Activated T-helper 1 cell treated with anti-CD3 and anti-CD28 coated beads, Interleukin-12 subunit alpha, Interleukin-12 subunit beta, Interleukin-2, Interleukin-4 antibody, amounts not matched to agents 30 ng/mL and 10 ng/mL and 1 ng/mL, durations not matched to agents 14 hours and 24 hours and 36 hours (primary cell): ENCODE results near the gene SLC17A3. TPM values are rescaled to one million over a fixed set of nuclear protein-coding genes. Genes with fewer than 3 reads are reported as not detected.

ENCODE experiments used
- DNase-seq: peaks from one replicate; pipeline ENCODE4 v3.0.0; 2021; ENCODE audit warnings: low spot score
- H3K27ac Mint-ChIP-seq: one replicate; pipeline ENCODE4 v1.8.0; 2021; ENCODE audit warnings: mild to moderate bottlenecking, mixed read lengths
- H3K27me3 Mint-ChIP-seq: one replicate; pipeline ENCODE4 v1.8.0; 2022; ENCODE audit warnings: mild to moderate bottlenecking, moderate library complexity, mixed read lengths; ENCODE audit not compliant: insufficient read depth
- H3K36me3 Mint-ChIP-seq: one replicate; pipeline ENCODE4 v1.8.0; 2021; ENCODE audit warnings: low read depth, mixed read lengths
- H3K4me1 Mint-ChIP-seq: one replicate; pipeline ENCODE4 v1.8.0; 2021; ENCODE audit warnings: low read depth, mixed read lengths
- H3K4me3 Mint-ChIP-seq: one replicate; pipeline ENCODE4 v1.8.0; 2021; ENCODE audit warnings: mild to moderate bottlenecking, moderate library complexity, mixed read lengths
- H3K9me3 Mint-ChIP-seq: one replicate; pipeline ENCODE4 v1.8.0; 2021; ENCODE audit warnings: mixed read lengths
- intact Hi-C: fragments of 100-400 bp; cut with micrococcal nuclease; formaldehyde crosslinking; loops from one replicate; pipeline ENCODE4 v1.15.1; 2024
- total RNA-seq: library from RNA; stranded (reverse); gene quantifications from 2 replicates; pipeline ENCODE4 v1.2.3, GENCODE V29; 2022

The SLC17A3 gene
- total RNA-seq, 1 donor from 2014 or later, result 0.21 TPM

GRCh38 chr6:25883536-25883935 is 9.5 kb upstream of the SLC17A3 start:
- Mint-ChIP-seq H3K36me3 (no peaks in the 10 kb centered on the region), H3K27ac (no peak overlapping the region), H3K4me1 (peaks cover 12% of the 10 kb centered on the region), H3K9me3 (no peaks in the 10 kb centered on the region), H3K27me3 (peaks cover 6% of the 10 kb centered on the region), H3K4me3 (no peak overlapping the region)
- intact Hi-C loops, result no loop called here
- DNase-seq, result no peak

- Mint-ChIP-seq H3K27ac (peak overlapping the region; percentile 72), H3K27me3 (peaks cover 6% of the 10 kb centered on the region), H3K9me3 (no peaks in the 10 kb centered on the region), H3K36me3 (no peaks in the 10 kb centered on the region), H3K4me1 (peaks cover 15% of the 10 kb centered on the region), H3K4me3 (peak overlapping the region; percentile 86)
- intact Hi-C loops, result loop anchor here (1.0 kb wide), 2 partner anchors 94 to 110 kb away; no protein-coding TSS in a partner anchor
- DNase-seq, result peak; percentile 24
Observed at GRCh38 chr6:25882051-25882496, 8.0 kb upstream of the SLC17A3 start.

GRCh38 chr6:25880601-25881000 is 6.6 kb upstream of the SLC17A3 start:
- DNase-seq, result no peak
- H3K27ac Mint-ChIP-seq, result no peak overlapping the region
- intact Hi-C loops, result loop anchor here (2.0 kb wide), 1 partner anchor 160 kb away; no protein-coding TSS in a partner anchor
- H3K9me3 Mint-ChIP-seq, result no peaks in the 10 kb centered on the region
- H3K27me3 Mint-ChIP-seq, result peaks cover 6% of the 10 kb centered on the region
- no peak overlapping the region for H3K4me3 Mint-ChIP-seq
- peaks cover 22% of the 10 kb centered on the region for H3K4me1 Mint-ChIP-seq
- no peaks in the 10 kb centered on the region for H3K36me3 Mint-ChIP-seq

GRCh38 chr6:25878721-25879322 is 4.8 kb upstream of the SLC17A3 start:
- no peak for DNase-seq
- Mint-ChIP-seq H3K9me3 (no peaks in the 10 kb centered on the region), H3K4me1 (peaks cover 39% of the 10 kb centered on the region), H3K4me3 (no peak overlapping the region), H3K36me3 (no peaks in the 10 kb centered on the region), H3K27me3 (peaks cover 6% of the 10 kb centered on the region), H3K27ac (no peak overlapping the region)
- intact Hi-C loops, result loop anchor here (10.0 kb wide), 1 partner anchor 54 kb away; no protein-coding TSS in a partner anchor

- no peak for DNase-seq
- Mint-ChIP-seq H3K4me1 (peaks cover 43% of the 10 kb centered on the region), H3K9me3 (no peaks in the 10 kb centered on the region)
Observed at GRCh38 chr6:25875926-25876602, 2.0 kb upstream of the SLC17A3 start.

GRCh38 chr6:25875563-25875905 is 1.5 kb upstream of the SLC17A3 start:
- Mint-ChIP-seq H3K36me3 (no peaks in the 10 kb centered on the region), H3K27me3 (peaks cover 6% of the 10 kb centered on the region), H3K4me1 (peaks cover 43% of the 10 kb centered on the region), H3K27ac (no peak overlapping the region), H3K9me3 (no peaks in the 10 kb centered on the region), H3K4me3 (no peak overlapping the region)
- intact Hi-C loops, result loop anchor here (10.0 kb wide), 1 partner anchor 51 kb away; no protein-coding TSS in a partner anchor
- DNase-seq, result no peak

More at GRCh38 chr6:25875926-25876602, 2.0 kb upstream of the SLC17A3 start:
- no peaks in the 10 kb centered on the region for H3K36me3 Mint-ChIP-seq
- H3K27ac Mint-ChIP-seq, result no peak overlapping the region
- intact Hi-C loops, result loop anchor here (10.0 kb wide), 1 partner anchor 51 kb away; no protein-coding TSS in a partner anchor
- H3K27me3 Mint-ChIP-seq, result peaks cover 6% of the 10 kb centered on the region
- no peak overlapping the region for H3K4me3 Mint-ChIP-seq

- Mint-ChIP-seq H3K9me3 (no peaks in the 10 kb centered on the region), H3K36me3 (peaks cover 2% of the 10 kb centered on the region), H3K4me1 (peaks cover 43% of the 10 kb centered on the region), H3K27ac (no peak overlapping the region), H3K27me3 (peaks cover 6% of the 10 kb centered on the region), H3K4me3 (peak overlapping the region; percentile 6)
- intact Hi-C loops, result loop anchor here (10.0 kb wide), 1 partner anchor 50 kb away; no protein-coding TSS in a partner anchor
- DNase-seq, result no peak
Observed at GRCh38 chr6:25874822-25875562, 949 bp upstream of the SLC17A3 start.

GRCh38 chr6:25872814-25873213 is 1.2 kb downstream of the SLC17A3 start:
- Mint-ChIP-seq H3K36me3 (peaks cover 2% of the 10 kb centered on the region), H3K27me3 (no peaks in the 10 kb centered on the region), H3K27ac (no peak overlapping the region), H3K9me3 (no peaks in the 10 kb centered on the region), H3K4me1 (peaks cover 43% of the 10 kb centered on the region), H3K4me3 (no peak overlapping the region)
- DNase-seq, result no peak
- intact Hi-C loops, result loop anchor here (10.0 kb wide), 1 partner anchor 48 kb away; no protein-coding TSS in a partner anchor

GRCh38 chr6:25869840-25870239 is 4.2 kb downstream of the SLC17A3 start:
- Mint-ChIP-seq H3K36me3 (peaks cover 2% of the 10 kb centered on the region), H3K9me3 (peaks cover under 1% of the 10 kb centered on the region), H3K27ac (no peak overlapping the region), H3K4me3 (no peak overlapping the region), H3K4me1 (peaks cover 40% of the 10 kb centered on the region), H3K27me3 (no peaks in the 10 kb centered on the region)
- intact Hi-C loops, result loop anchor here (10.0 kb wide), 1 partner anchor 45 kb away; no protein-coding TSS in a partner anchor
- no peak for DNase-seq

- Mint-ChIP-seq H3K4me1 (peaks cover 36% of the 10 kb centered on the region), H3K27me3 (no peaks in the 10 kb centered on the region), H3K36me3 (peaks cover 5% of the 10 kb centered on the region), H3K27ac (no peak overlapping the region), H3K4me3 (no peak overlapping the region), H3K9me3 (peaks cover 12% of the 10 kb centered on the region)
- DNase-seq, result no peak
- intact Hi-C loops, result no loop called here
Observed at GRCh38 chr6:25868436-25869183, 5.4 kb downstream of the SLC17A3 start.

GRCh38 chr6:25866011-25866410 is 8.0 kb downstream of the SLC17A3 start:
- Mint-ChIP-seq H3K27me3 (peaks cover under 1% of the 10 kb centered on the region), H3K36me3 (peaks cover 5% of the 10 kb centered on the region), H3K9me3 (peaks cover 12% of the 10 kb centered on the region), H3K4me1 (peaks cover 22% of the 10 kb centered on the region), H3K27ac (peak overlapping the region; percentile 25), H3K4me3 (no peak overlapping the region)
- intact Hi-C loops, result no loop called here
- peak; percentile 10 for DNase-seq

- peaks cover 6% of the 10 kb centered on the region for H3K36me3 Mint-ChIP-seq
Observed at GRCh38 chr6:25863360-25863759, 10.7 kb downstream of the SLC17A3 start.

More at GRCh38 chr6:25863360-25863759, 10.7 kb downstream of the SLC17A3 start:
- peaks cover 2% of the 10 kb centered on the region for H3K27me3 Mint-ChIP-seq
- DNase-seq, result no peak
- intact Hi-C loops, result no loop called here
- peaks cover 12% of the 10 kb centered on the region for H3K9me3 Mint-ChIP-seq
- no peak overlapping the region for H3K27ac Mint-ChIP-seq
- peaks cover 26% of the 10 kb centered on the region for H3K4me1 Mint-ChIP-seq
- H3K4me3 Mint-ChIP-seq, result no peak overlapping the region
